SU-DHL-6 (cell line): ENCODE results near the gene DHRS13.
"Not testable (repeated sequence)": the region's sequence is repeated elsewhere in the genome, so short reads cannot be mapped to it uniquely, and the experiment has no call there.

Experiments
- EZH2phosphoT487 ChIP-seq: fragments of 200-600 bp; sonication (generic), shearing (Covaris generic); conservative IDR thresholded peaks from 2 replicates; pipeline ENCODE4 v1.6.1; 2018; ENCODE audit warnings: mild to moderate bottlenecking, antibody characterized with exemption, low read length, moderate library complexity, mixed read lengths
- TF ChIP-seq, protein P1 (sequence below): fragments of 200-600 bp; sonication (generic); IDR thresholded peaks from one replicate; pipeline ENCODE4 v1.5.1; 2017; ENCODE audit warnings: antibody characterized with exemption, mild to moderate bottlenecking, low read length, moderate library complexity; ENCODE audit not compliant: insufficient read depth, poor library complexity, severe bottlenecking

DNA sequence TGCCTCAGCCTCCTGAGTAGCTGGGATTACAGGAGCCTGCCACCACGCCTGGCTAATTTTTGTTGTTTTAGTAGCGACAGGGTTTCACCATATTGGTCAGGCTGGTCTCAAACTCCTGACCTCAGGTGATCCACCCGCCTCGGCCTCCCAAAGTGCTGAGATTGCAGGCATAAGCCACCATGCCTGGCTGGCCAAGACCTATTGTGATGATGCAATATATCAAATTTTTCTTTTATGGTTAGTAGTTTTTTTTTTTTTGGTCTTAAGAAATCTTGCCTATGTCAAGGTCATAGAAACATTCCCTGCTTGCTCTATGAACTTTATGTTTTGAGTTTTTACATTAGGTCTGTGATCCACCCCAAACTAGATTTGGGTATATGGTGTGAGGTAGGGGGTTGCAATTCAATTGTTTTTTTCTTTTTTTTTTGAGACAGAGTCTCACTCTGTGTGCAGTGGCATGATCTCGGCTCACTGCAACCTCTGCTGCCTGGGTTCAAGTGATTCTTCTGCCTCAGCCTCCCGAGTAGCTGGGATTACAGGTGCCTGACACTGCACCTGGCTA is 25.6 kb downstream of the DHRS13 start:
- TF ChIP-seq, protein P1, sequence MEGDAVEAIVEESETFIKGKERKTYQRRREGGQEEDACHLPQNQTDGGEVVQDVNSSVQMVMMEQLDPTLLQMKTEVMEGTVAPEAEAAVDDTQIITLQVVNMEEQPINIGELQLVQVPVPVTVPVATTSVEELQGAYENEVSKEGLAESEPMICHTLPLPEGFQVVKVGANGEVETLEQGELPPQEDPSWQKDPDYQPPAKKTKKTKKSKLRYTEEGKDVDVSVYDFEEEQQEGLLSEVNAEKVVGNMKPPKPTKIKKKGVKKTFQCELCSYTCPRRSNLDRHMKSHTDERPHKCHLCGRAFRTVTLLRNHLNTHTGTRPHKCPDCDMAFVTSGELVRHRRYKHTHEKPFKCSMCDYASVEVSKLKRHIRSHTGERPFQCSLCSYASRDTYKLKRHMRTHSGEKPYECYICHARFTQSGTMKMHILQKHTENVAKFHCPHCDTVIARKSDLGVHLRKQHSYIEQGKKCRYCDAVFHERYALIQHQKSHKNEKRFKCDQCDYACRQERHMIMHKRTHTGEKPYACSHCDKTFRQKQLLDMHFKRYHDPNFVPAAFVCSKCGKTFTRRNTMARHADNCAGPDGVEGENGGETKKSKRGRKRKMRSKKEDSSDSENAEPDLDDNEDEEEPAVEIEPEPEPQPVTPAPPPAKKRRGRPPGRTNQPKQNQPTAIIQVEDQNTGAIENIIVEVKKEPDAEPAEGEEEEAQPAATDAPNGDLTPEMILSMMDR: not testable (repeated sequence)
- TF ChIP-seq EZH2phosphoT487: not testable (repeated sequence)
